HFF-Myc (cell line): ENCODE results near the gene OR7C1.
"Not testable (repeated sequence)": the region's sequence is repeated elsewhere in the genome, so short reads cannot be mapped to it uniquely, and the experiment has no call there.

Experiments
- DNase-seq: peaks from one replicate; pipeline ENCODE4 v3.0.0-alpha.2; 2011; ENCODE audit warnings: low read depth; ENCODE audit errors: extremely low read depth
- H3K4me3 ChIP-seq: replicated peaks from 2 replicates; pipeline ENCODE4 v1.5.1; 2011; ENCODE audit warnings: low read depth, mild to moderate bottlenecking, control low read depth, low read length
- TF ChIP-seq, protein P1 (sequence below): IDR thresholded peaks from 2 replicates; pipeline ENCODE4 v1.5.1; 2012; ENCODE audit warnings: mild to moderate bottlenecking, low read depth, low read length, control low read depth; ENCODE audit errors: missing control alignments

Gene OR7C1

DNA sequence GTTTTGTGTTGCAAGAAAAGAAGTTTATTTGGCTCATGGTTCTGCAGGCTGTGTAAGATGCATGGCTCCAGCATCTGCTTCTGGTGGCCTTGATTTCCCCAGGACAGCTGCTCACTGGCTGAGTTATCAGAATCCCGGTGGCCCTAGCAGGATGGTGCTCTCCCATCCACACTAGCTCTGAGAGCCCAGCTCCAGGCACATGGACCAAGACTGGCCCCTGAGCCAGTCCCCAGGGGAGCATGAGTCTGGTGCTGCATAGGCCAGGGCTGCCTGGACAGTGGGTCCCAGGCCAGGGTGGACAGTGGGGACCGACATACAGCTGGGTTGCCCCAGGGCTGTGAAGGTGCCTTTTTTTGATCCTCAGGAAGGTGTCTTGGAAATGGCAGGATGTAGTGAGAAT lies 67.0 kb downstream of the OR7C1 start:
- no peak for DNase-seq
- no peak overlapping the region for H3K4me3 ChIP-seq
- TF ChIP-seq, protein P1, sequence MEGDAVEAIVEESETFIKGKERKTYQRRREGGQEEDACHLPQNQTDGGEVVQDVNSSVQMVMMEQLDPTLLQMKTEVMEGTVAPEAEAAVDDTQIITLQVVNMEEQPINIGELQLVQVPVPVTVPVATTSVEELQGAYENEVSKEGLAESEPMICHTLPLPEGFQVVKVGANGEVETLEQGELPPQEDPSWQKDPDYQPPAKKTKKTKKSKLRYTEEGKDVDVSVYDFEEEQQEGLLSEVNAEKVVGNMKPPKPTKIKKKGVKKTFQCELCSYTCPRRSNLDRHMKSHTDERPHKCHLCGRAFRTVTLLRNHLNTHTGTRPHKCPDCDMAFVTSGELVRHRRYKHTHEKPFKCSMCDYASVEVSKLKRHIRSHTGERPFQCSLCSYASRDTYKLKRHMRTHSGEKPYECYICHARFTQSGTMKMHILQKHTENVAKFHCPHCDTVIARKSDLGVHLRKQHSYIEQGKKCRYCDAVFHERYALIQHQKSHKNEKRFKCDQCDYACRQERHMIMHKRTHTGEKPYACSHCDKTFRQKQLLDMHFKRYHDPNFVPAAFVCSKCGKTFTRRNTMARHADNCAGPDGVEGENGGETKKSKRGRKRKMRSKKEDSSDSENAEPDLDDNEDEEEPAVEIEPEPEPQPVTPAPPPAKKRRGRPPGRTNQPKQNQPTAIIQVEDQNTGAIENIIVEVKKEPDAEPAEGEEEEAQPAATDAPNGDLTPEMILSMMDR: no peak

DNA sequence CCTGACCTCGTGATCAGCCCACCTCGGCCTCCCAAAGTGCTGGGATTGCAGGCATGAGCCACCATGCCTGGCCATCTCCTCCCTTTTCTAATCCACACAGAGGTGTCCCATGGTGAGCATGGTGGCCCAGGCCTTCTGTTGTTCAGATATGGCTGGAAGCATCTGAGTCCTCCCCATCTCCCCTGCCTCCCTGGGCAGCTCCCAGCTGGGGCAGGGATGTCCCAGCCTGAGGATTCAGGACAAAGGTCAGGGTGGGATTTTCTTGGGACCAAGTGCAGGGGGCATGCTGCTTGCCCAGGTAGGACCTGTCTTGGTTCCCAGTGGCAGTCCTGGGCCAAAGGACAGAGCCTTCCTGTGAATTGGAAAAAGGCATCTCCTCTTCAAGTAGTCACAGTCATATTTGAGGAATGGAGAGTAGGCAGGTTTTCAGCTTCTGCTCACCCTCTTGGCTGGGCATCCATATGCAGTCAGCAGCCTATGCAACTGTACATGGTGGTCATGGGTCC lies 67.5 kb downstream of the OR7C1 start:
- no peak for DNase-seq
- no peak overlapping the region for H3K4me3 ChIP-seq
- TF ChIP-seq, protein P1: no peak

DNA sequence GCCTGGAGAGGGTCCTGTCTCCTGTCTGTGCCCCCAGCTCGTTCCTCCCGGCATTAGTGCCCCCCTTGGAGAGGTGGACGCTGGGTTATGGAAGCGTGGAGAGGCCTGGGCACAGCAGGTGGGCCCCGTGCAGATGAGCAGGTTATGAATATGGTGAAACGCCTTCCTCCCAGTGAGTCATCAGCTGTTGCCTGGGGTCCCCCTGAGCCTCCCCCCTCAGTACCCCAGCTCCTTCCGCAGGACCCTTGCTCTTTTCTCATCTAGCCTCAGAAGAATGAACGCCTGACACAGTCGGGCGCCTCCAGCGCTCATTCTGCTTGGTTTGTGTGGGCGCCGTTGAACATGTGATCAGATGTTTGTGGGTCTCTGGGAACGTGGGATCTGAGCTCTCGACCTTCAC lies 69.1 kb downstream of the OR7C1 start:
- DNase-seq, H3K4me3 ChIP-seq: not testable (repeated sequence)

DNA sequence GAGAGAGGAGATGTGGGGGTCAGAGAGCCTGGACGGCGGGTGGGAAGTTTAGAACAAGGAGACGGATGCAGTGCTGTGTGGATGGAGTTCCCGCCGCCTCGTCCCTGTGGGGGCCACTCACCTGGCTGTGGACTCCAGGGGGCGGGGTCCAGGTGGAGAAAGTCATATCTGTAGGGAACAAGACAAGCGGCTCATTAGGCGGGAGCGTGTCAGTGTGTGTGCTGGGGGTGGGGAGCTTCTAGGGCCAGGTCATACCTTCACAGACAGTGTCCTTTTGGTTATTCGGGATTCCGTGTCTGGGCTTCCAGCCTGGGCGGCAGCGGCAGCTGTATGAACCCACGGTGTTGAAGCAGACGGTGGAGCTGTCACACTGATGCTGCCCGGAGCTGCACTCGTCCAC lies 69.6 kb downstream of the OR7C1 start:
- not testable (repeated sequence) for DNase-seq, H3K4me3 ChIP-seq

DNA sequence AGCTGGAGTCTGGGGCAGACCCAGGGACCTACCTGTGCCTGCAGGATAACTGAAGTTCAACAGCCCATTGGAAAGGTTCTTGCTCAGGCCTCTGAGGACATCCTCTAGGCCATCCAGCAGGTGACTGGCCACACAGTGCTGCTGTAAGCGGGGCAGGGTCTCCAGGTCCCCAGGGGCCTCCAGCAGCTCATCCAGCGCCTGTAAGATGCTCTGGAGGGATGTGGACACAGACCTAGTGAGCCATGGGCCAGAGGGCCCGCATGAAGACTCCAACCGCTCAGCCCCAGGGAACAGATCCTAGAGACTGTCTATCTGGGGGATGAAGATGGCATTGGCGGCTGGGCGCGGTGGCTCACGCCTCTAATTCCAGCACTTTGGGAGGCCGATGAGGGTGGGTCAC lies 70.6 kb downstream of the OR7C1 start:
- no peak overlapping the region for H3K4me3 ChIP-seq
- TF ChIP-seq, protein P1: no peak
- no peak for DNase-seq

DNA sequence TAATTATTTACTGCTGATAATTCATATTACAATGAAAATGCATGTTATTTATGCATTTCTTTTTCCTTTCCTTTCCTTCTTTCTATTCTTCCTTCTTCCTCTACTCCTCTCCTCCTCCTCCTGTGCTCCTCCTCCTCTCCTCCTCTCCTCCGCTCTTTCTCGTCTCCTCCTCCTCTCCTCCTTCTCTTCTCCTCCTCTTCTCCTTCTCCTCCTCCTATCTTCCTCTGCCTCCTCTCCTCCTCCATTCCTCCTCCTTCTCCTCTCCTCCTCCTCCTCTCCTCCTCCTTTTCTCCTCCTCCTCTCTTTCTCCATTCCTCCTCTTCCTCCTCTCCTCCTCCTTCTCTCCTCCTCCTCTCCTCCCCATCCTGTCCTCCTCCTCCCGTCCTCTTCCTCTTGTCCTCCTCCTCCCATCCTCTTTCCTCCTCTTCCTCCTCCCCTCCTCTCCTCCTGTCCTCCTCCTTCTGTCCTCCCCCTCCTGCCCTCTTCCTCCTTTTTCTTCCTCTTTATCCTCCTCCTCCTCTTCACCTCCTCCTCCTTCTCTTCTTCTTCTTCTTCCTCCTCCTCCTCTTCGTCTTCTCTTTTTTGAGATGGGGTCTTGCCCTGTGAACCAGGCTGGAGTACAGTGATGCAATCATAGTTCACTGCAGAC lies 71.4 kb downstream of the OR7C1 start:
- H3K4me3 ChIP-seq: no peak overlapping the region

DNA sequence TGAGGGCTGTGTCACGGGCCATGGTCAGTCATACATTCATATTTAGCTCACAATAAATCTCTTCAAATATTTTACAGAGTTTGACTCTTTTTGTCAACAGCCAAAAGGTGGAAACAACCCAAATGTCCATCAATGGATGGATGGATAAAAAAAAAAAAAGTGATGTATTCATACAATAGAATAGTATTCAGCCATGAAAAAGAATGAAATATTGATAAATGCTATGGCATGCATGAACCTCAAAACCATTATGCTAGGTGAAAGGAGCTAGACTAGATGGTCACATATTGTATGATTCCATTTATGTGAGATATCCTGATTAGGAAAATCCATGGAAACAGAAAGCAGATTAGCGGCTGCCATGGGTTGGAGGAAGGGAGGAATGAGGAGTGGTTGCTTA lies 72.9 kb downstream of the OR7C1 start:
- DNase-seq: no peak
- no peak overlapping the region for H3K4me3 ChIP-seq
- TF ChIP-seq, protein P1: no peak

More for the DNA sequence above, 71.4 kb downstream of the OR7C1 start:
- no peak for DNase-seq
- TF ChIP-seq, protein P1: no peak

DNA sequence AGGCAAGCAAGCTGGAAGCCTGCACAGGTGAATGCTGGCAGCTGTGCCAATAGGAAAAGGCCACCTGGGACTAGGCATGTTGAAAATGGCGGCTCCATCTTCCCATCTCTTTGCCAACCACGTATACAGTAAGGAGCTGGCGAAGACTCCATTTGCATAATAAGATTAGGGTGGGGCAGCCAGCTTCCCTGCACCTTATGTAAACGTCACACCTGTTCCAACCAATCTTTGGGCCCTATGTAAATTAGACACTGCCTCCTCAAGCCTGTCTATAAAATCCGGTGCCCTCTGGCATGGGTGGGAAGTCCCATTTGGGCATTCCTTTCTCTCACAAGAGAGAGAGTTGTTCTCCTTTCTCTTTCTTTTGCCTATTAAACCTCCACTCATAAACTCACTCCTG lies 73.4 kb downstream of the OR7C1 start:
- DNase-seq: no peak
- TF ChIP-seq, protein P1: no peak
- no peak overlapping the region for H3K4me3 ChIP-seq
